Measurements from ENCODE around the gene MPHOSPH9. TPM values are rescaled to one million over a fixed set of nuclear protein-coding genes. Genes with fewer than 3 reads are reported as not detected.

Gene MPHOSPH9
- total RNA-seq, 1 experiment from 2014 or later = 43.1 TPM

DNA sequence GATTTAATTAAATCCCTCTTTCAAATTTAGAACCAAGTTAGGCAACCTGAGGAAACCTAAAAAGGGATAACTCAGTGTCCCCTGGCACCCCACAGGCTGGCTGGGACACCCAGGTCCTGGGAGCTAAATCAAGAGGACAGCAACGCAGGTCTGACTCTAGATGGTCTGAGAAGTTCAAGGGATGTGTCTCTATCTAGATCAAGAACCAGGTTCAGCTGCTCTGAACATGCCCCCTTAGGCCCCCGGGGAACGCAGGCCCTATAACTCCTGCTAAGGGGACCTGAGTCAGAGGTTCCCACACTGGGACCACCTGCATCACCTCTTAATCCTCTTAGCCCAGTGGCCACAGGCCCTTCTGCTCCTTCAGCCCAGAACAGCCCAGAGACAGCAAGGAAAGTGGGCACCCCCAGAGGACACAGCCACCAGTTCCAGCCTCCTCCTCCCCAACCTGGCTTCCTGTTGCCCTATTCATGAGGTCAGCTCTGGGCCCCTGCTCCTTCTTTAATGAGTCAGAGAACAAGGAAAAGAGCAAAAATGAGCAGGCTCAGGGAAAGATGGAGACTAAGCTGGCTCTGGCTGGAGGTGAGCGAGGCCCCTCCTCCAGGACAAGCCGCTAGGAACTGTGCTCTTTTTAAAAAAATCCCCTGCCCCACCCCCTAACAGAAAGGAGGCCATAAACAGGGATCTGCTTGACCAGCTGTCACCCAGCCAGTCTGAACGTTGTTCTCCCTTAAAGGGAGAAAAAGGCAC is 92.8 kb downstream of the MPHOSPH9 start:
- H3K4me1 ChIP-seq = peaks cover 32% of the 10 kb centered on the region
- no peaks in the 10 kb centered on the region for H3K27me3 ChIP-seq (replicated peaks; ENCODE audit: control insufficient read depth, insufficient read depth, low read length)
- Mint-ChIP-seq H3K4me3 (ENCODE audit: unreplicated experiment) (peak overlapping the region; percentile 24), H3K36me3 (ENCODE audit: insufficient read depth, unreplicated experiment) (no peaks in the 10 kb centered on the region), H3K27me3 (ENCODE audit: insufficient read depth, unreplicated experiment) (no peaks in the 10 kb centered on the region), H3K9me3 (ENCODE audit: unreplicated experiment) (no peaks in the 10 kb centered on the region), H3K27ac (ENCODE audit: unreplicated experiment) (peak overlapping the region; percentile 74), H3K4me1 (ENCODE audit: low read depth, unreplicated experiment) (peaks cover 6% of the 10 kb centered on the region)
- H3K36me3 ChIP-seq (ENCODE audit: control insufficient read depth, insufficient read depth, low read length) = no peaks in the 10 kb centered on the region
- DNase-seq = peak; percentile 67
- POLR2A ChIA-PET = interaction anchor here (0.6 kb wide), 1 partner anchor 11 kb away, joined by 7 read pairs; no protein-coding TSS in a partner anchor
- H3K4me3 ChIP-seq (ENCODE audit: low read depth, low read length) = no peak overlapping the region
- no peaks in the 10 kb centered on the region for H3K9me3 ChIP-seq
- intact Hi-C loops (cut with micrococcal nuclease; ENCODE audit: unreplicated experiment) = loop anchor here (10.0 kb wide), 2 partner anchors 45 to 155 kb away; partner anchors contain the start of gene ARL6IP4
- TF ChIP-seq, protein P1, sequence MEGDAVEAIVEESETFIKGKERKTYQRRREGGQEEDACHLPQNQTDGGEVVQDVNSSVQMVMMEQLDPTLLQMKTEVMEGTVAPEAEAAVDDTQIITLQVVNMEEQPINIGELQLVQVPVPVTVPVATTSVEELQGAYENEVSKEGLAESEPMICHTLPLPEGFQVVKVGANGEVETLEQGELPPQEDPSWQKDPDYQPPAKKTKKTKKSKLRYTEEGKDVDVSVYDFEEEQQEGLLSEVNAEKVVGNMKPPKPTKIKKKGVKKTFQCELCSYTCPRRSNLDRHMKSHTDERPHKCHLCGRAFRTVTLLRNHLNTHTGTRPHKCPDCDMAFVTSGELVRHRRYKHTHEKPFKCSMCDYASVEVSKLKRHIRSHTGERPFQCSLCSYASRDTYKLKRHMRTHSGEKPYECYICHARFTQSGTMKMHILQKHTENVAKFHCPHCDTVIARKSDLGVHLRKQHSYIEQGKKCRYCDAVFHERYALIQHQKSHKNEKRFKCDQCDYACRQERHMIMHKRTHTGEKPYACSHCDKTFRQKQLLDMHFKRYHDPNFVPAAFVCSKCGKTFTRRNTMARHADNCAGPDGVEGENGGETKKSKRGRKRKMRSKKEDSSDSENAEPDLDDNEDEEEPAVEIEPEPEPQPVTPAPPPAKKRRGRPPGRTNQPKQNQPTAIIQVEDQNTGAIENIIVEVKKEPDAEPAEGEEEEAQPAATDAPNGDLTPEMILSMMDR (IDR thresholded peaks at IDR 0.05; ENCODE audit: insufficient read depth in 1 of 2, low read depth in 1 of 2, low read length in 1 of 2, severe bottlenecking in 1 of 2, unreplicated experiment in 1 of 2) = no peak
- BruUV-seq (replicated peaks) = no TSS peak
- CTCF ChIA-PET = interaction anchor here (0.6 kb wide), 1 partner anchor 93 kb away, joined by 3 read pairs; the partner anchor contains the start of genes MPHOSPH9 and MTRFR

DNA sequence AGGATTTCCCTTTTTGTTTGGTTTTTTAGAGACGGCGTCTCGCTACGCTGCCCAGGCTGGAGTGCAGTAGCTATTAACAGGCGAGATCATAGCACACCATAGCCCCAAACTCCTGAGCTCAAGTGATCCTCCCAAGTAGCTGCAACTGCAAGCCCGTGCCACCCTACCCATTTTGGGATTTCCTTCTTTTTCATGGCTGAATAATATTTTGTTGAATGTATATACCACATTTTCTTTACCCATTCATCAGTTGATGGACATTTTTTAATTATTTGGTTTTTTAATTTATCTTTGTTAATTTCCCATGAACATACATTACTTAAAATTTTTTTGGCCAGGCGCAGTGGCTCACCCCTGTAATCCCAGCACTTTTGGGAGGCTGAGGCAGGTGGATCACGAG is 97.3 kb downstream of the MPHOSPH9 start:
- ChIA-PET POLR2A (interaction anchor here (0.6 kb wide), 1 partner anchor 538 kb away, joined by 3 read pairs; no protein-coding TSS in a partner anchor), CTCF (no interaction called here)
- Histone ChIP-seq H3K36me3 (ENCODE audit: control insufficient read depth, insufficient read depth, low read length) (no peaks in the 10 kb centered on the region), H3K9me3 (no peaks in the 10 kb centered on the region), H3K4me1 (peaks cover 12% of the 10 kb centered on the region), H3K4me3 (ENCODE audit: low read depth, low read length) (no peak overlapping the region), H3K27me3 (replicated peaks; ENCODE audit: control insufficient read depth, insufficient read depth, low read length) (no peaks in the 10 kb centered on the region)
- H3K4me3 Mint-ChIP-seq (ENCODE audit: unreplicated experiment) = no peak overlapping the region
- no peaks in the 10 kb centered on the region for H3K36me3 Mint-ChIP-seq (ENCODE audit: insufficient read depth, unreplicated experiment)
- H3K9me3 Mint-ChIP-seq (ENCODE audit: unreplicated experiment) = no peaks in the 10 kb centered on the region
- DNase-seq = no peak
- H3K27me3 Mint-ChIP-seq (ENCODE audit: insufficient read depth, unreplicated experiment) = no peaks in the 10 kb centered on the region
- peaks cover 6% of the 10 kb centered on the region for H3K4me1 Mint-ChIP-seq (ENCODE audit: low read depth, unreplicated experiment)
- H3K27ac Mint-ChIP-seq (ENCODE audit: unreplicated experiment) = no peak overlapping the region
- TF ChIP-seq, protein P1 (IDR thresholded peaks at IDR 0.05; ENCODE audit: insufficient read depth in 1 of 2, low read depth in 1 of 2, low read length in 1 of 2, severe bottlenecking in 1 of 2, unreplicated experiment in 1 of 2) = no peak
- no TSS peak for BruUV-seq (replicated peaks)
- intact Hi-C loops (cut with micrococcal nuclease; ENCODE audit: unreplicated experiment) = no loop called here

DNA sequence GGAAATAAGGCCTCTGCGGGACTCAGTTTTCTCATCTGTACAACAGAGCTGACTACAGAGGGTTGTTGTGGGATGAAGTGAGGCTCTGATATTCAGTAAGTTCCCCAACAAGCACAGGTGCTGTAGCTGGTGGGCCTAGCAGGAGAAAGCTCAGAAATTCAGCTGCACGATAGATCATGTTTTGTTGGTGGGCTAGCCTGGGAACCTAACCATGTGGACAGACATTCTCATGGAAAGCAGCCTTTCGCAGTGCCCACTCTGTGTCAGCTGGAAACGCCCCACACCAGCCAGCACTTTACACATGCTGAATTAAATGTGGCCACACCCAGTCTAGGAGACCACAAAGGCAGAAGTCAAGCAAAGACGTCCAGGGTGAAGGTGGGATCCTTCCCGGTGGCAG is 98.1 kb downstream of the MPHOSPH9 start:
- BruUV-seq (replicated peaks) = no TSS peak
- Histone ChIP-seq H3K27me3 (replicated peaks; ENCODE audit: control insufficient read depth, insufficient read depth, low read length) (no peaks in the 10 kb centered on the region), H3K36me3 (ENCODE audit: control insufficient read depth, insufficient read depth, low read length) (no peaks in the 10 kb centered on the region), H3K4me1 (peaks cover 3% of the 10 kb centered on the region), H3K9me3 (no peaks in the 10 kb centered on the region), H3K4me3 (ENCODE audit: low read depth, low read length) (no peak overlapping the region)
- no peak for DNase-seq
- ChIA-PET POLR2A (interaction anchor here (0.7 kb wide), 1 partner anchor 467 kb away, joined by 3 read pairs; the partner anchor contains the start of gene DDX55), CTCF (no interaction called here)
- H3K9me3 Mint-ChIP-seq (ENCODE audit: unreplicated experiment) = no peaks in the 10 kb centered on the region
- no peaks in the 10 kb centered on the region for H3K27me3 Mint-ChIP-seq (ENCODE audit: insufficient read depth, unreplicated experiment)
- H3K36me3 Mint-ChIP-seq (ENCODE audit: insufficient read depth, unreplicated experiment) = no peaks in the 10 kb centered on the region
- H3K4me3 Mint-ChIP-seq (ENCODE audit: unreplicated experiment) = no peak overlapping the region
- TF ChIP-seq, protein P1 (IDR thresholded peaks at IDR 0.05; ENCODE audit: insufficient read depth in 1 of 2, low read depth in 1 of 2, low read length in 1 of 2, severe bottlenecking in 1 of 2, unreplicated experiment in 1 of 2) = no peak
- H3K4me1 Mint-ChIP-seq (ENCODE audit: low read depth, unreplicated experiment) = peaks cover 6% of the 10 kb centered on the region
- intact Hi-C loops (cut with micrococcal nuclease; ENCODE audit: unreplicated experiment) = no loop called here
- no peak overlapping the region for H3K27ac Mint-ChIP-seq (ENCODE audit: unreplicated experiment)
